OCI-LY7 (cell line): ENCODE measurements around the gene AKAP13.

Experiments used
- EZH2phosphoT487 ChIP-seq: fragments of 200-600 bp; sonication (generic); IDR thresholded peaks from 2 replicates; pipeline ENCODE4 v1.6.1; 2018; ENCODE audit warnings: low read depth, borderline replicate concordance, mild to moderate bottlenecking, mixed run types, antibody characterized with exemption, low read length, moderate library complexity, mixed read lengths
- TF ChIP-seq, protein P1 (sequence below): fragments of 200-600 bp; sonication (generic); conservative IDR thresholded peaks from 2 replicates; pipeline ENCODE4 v1.5.1; 2014; ENCODE audit warnings: mild to moderate bottlenecking, antibody characterized with exemption, low read length, moderate library complexity, mixed read lengths

- TF ChIP-seq, protein P1, sequence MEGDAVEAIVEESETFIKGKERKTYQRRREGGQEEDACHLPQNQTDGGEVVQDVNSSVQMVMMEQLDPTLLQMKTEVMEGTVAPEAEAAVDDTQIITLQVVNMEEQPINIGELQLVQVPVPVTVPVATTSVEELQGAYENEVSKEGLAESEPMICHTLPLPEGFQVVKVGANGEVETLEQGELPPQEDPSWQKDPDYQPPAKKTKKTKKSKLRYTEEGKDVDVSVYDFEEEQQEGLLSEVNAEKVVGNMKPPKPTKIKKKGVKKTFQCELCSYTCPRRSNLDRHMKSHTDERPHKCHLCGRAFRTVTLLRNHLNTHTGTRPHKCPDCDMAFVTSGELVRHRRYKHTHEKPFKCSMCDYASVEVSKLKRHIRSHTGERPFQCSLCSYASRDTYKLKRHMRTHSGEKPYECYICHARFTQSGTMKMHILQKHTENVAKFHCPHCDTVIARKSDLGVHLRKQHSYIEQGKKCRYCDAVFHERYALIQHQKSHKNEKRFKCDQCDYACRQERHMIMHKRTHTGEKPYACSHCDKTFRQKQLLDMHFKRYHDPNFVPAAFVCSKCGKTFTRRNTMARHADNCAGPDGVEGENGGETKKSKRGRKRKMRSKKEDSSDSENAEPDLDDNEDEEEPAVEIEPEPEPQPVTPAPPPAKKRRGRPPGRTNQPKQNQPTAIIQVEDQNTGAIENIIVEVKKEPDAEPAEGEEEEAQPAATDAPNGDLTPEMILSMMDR: no peak
- TF ChIP-seq EZH2phosphoT487: no peak
Observed at GRCh38 chr15:85710340-85710842, 330.0 kb downstream of the AKAP13 start.
